Measurements from ENCODE around the gene FAAP20.

FAAP20 gene

DNA sequence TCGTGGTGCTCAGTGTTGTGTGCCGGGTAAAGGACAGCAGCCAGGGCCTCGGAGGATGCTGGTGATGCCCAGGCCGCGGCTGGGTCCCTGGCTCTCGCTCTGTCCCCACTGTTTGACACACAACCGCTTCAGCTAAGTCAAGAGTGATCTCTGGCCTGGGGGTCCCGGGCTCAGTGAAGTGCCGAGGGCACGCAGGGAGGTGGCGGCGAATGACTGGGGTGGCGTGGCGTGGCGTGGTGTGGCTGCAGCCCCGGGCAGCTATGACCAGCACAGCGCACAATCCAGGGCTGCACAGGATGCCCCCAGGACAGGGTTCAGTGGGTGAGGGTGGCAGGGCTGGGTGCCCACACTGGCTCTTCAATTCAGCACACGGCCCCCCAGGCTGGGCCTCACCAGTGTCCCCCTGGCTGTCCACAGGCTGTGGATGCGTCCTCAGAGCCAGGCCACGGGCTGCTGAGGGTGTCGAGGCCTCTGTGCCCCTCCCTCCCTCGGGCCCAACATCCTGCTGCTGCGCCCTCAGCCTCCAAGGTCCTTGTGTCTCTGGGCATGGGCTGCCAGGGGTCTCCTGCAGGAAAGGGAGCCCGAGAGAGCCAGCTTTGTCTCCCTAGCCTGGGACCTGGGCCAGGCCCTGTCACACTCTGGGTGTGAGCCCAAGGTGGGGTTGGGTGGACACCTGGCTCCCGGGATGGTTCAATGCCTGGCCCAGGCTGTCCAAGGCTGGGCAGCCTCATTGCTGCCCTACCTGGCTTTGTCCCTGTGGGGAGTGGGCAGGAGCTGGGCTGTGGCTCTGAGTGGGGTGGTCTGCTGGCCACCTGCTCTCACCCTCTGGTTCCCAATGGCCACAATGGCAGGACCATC, 21.6 kb upstream of the FAAP20 start (continued):
- TF ChIP-seq, protein P1, sequence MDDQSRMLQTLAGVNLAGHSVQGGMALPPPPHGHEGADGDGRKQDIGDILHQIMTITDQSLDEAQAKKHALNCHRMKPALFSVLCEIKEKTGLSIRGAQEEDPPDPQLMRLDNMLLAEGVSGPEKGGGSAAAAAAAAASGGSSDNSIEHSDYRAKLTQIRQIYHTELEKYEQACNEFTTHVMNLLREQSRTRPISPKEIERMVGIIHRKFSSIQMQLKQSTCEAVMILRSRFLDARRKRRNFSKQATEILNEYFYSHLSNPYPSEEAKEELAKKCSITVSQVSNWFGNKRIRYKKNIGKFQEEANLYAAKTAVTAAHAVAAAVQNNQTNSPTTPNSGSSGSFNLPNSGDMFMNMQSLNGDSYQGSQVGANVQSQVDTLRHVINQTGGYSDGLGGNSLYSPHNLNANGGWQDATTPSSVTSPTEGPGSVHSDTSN (CRISPR knock-in tag; IDR thresholded peaks at IDR 0.05) = no peak
- no peak for TF ChIP-seq ZNF214 (tag by site-specific recombination; IDR thresholded peaks at IDR 0.05; ENCODE audit: borderline replicate concordance)
- TF ChIP-seq, protein P2, sequence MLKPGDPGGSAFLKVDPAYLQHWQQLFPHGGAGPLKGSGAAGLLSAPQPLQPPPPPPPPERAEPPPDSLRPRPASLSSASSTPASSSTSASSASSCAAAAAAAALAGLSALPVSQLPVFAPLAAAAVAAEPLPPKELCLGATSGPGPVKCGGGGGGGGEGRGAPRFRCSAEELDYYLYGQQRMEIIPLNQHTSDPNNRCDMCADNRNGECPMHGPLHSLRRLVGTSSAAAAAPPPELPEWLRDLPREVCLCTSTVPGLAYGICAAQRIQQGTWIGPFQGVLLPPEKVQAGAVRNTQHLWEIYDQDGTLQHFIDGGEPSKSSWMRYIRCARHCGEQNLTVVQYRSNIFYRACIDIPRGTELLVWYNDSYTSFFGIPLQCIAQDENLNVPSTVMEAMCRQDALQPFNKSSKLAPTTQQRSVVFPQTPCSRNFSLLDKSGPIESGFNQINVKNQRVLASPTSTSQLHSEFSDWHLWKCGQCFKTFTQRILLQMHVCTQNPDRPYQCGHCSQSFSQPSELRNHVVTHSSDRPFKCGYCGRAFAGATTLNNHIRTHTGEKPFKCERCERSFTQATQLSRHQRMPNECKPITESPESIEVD (tag by site-specific recombination; IDR thresholded peaks at IDR 0.05) = no peak
- TF ChIP-seq ZNF23 (tag by site-specific recombination; IDR thresholded peaks at IDR 0.05; ENCODE audit: borderline replicate concordance) = no peak
- TF ChIP-seq ZNF302 (tag by site-specific recombination; IDR thresholded peaks at IDR 0.05; ENCODE audit: low read depth) = no peak
- no peak for TF ChIP-seq ZNF121 (tag by site-specific recombination; IDR thresholded peaks at IDR 0.05)
- no peak for TF ChIP-seq ZNF707 (tag by site-specific recombination; IDR thresholded peaks at IDR 0.05)

DNA sequence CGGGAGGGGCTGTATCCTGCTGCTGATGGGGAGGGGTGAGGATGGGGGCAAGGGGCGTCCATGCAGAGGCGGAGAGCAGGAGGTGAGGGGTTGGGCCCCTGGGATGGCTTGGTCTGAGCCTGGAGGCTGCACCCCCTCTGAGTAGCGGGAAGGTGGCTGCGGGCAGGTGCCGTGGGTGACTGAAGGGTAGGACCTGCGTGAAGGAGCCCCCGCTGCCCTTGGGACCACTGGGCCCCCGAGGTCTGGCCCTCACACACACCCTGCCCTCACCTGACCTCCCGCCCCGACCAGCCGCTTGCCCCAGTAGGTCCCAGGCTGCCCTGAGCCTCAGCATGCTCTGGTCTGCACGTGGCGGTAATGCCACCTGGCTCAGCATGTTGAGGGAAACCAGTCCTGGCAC, 20.8 kb upstream of the FAAP20 start:
- no peaks in the 10 kb centered on the region for H3K9me3 ChIP-seq (ENCODE audit: control insufficient read depth, insufficient read depth, low read depth, low read length)
- H3K27ac ChIP-seq (ENCODE audit: extremely low read depth, low read depth, low read length) = no peak overlapping the region
- no peak overlapping the region for H3K4me3 ChIP-seq (ENCODE audit: low read depth, low read length)
- H3K4me1 ChIP-seq (ENCODE audit: control insufficient read depth, insufficient read depth, low read length) = peaks cover 9% of the 10 kb centered on the region
- no peaks in the 10 kb centered on the region for H3K36me3 ChIP-seq (ENCODE audit: control insufficient read depth in 2 of 2, insufficient read depth in 1 of 2, low read length in 2 of 2)
- ChIA-PET CTCF (interaction anchor here (1.2 kb wide), 1 partner anchor 101 kb away, joined by 3 read pairs; no protein-coding TSS in a partner anchor), POLR2A (no interaction called here)
- TF ChIP-seq ZBTB48 (tag by site-specific recombination; IDR thresholded peaks at IDR 0.05) = no peak
- TF ChIP-seq ZNF837 (tag by site-specific recombination; IDR thresholded peaks at IDR 0.05) = no peak
- TF ChIP-seq ZNF514 (tag by site-specific recombination; IDR thresholded peaks at IDR 0.05) = no peak
- no peak for TF ChIP-seq ZNF175 (tag by site-specific recombination; IDR thresholded peaks at IDR 0.05)
- TF ChIP-seq ZNF114 (tag by site-specific recombination; IDR thresholded peaks at IDR 0.05) = no peak
- TF ChIP-seq ZNF658 (tag by site-specific recombination; IDR thresholded peaks at IDR 0.05) = no peak
- no peak for TF ChIP-seq ZIC2 (tag by site-specific recombination; IDR thresholded peaks at IDR 0.05)
- no peak for TF ChIP-seq ZNF549 (tag by site-specific recombination; IDR thresholded peaks at IDR 0.05)
- TF ChIP-seq ZNF473 (tag by site-specific recombination; IDR thresholded peaks at IDR 0.05) = no peak
- TF ChIP-seq ZNF146 (tag by site-specific recombination; IDR thresholded peaks at IDR 0.05) = no peak
- TF ChIP-seq, protein P3, sequence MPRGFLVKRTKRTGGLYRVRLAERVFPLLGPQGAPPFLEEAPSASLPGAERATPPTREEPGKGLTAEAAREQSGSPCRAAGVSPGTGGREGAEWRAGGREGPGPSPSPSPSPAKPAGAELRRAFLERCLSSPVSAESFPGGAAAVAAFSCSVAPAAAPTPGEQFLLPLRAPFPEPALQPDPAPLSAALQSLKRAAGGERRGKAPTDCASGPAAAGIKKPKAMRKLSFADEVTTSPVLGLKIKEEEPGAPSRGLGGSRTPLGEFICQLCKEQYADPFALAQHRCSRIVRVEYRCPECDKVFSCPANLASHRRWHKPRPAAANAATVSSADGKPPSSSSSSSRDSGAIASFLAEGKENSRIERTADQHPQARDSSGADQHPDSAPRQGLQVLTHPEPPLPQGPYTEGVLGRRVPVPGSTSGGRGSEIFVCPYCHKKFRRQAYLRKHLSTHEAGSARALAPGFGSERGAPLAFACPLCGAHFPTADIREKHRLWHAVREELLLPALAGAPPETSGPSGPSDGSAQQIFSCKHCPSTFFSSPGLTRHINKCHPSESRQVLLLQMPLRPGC (tag by site-specific recombination; IDR thresholded peaks at IDR 0.05) = no peak
- TF ChIP-seq, protein P4, sequence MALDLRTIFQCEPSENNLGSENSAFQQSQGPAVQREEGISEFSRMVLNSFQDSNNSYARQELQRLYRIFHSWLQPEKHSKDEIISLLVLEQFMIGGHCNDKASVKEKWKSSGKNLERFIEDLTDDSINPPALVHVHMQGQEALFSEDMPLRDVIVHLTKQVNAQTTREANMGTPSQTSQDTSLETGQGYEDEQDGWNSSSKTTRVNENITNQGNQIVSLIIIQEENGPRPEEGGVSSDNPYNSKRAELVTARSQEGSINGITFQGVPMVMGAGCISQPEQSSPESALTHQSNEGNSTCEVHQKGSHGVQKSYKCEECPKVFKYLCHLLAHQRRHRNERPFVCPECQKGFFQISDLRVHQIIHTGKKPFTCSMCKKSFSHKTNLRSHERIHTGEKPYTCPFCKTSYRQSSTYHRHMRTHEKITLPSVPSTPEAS (tag by site-specific recombination; IDR thresholded peaks at IDR 0.05) = no peak
- TF ChIP-seq EGR2 (tag by site-specific recombination; IDR thresholded peaks at IDR 0.05; ENCODE audit: low read depth) = no peak
- TF ChIP-seq, protein P5, sequence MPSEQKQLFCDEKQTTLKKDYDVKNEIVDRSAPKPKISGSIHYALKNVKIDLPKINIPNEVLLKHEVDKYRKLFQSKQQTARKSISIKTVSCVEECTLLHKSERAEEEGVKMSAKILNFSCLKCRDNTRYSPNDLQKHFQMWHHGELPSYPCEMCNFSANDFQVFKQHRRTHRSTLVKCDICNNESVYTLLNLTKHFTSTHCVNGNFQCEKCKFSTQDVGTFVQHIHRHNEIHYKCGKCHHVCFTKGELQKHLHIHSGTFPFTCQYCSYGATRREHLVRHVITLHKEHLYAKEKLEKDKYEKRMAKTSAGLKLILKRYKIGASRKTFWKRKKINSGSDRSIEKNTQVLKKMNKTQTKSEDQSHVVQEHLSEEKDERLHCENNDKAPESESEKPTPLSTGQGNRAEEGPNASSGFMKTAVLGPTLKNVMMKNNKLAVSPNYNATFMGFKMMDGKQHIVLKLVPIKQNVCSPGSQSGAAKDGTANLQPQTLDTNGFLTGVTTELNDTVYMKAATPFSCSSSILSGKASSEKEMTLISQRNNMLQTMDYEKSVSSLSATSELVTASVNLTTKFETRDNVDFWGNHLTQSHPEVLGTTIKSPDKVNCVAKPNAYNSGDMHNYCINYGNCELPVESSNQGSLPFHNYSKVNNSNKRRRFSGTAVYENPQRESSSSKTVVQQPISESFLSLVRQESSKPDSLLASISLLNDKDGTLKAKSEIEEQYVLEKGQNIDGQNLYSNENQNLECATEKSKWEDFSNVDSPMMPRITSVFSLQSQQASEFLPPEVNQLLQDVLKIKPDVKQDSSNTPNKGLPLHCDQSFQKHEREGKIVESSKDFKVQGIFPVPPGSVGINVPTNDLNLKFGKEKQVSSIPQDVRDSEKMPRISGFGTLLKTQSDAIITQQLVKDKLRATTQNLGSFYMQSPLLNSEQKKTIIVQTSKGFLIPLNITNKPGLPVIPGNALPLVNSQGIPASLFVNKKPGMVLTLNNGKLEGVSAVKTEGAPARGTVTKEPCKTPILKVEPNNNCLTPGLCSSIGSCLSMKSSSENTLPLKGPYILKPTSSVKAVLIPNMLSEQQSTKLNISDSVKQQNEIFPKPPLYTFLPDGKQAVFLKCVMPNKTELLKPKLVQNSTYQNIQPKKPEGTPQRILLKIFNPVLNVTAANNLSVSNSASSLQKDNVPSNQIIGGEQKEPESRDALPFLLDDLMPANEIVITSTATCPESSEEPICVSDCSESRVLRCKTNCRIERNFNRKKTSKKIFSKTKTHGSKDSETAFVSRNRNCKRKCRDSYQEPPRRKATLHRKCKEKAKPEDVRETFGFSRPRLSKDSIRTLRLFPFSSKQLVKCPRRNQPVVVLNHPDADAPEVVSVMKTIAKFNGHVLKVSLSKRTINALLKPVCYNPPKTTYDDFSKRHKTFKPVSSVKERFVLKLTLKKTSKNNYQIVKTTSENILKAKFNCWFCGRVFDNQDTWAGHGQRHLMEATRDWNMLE (tag by site-specific recombination; conservative IDR thresholded peaks at IDR 0.05; ENCODE audit: low read depth) = no peak
- no peak for TF ChIP-seq ZNF544 (tag by site-specific recombination; IDR thresholded peaks at IDR 0.05)
- no peak for TF ChIP-seq ZNF274 (IDR thresholded peaks at IDR 0.05; ENCODE audit: low read length)
- no peak for TF ChIP-seq ZNF274 (tag by site-specific recombination; IDR thresholded peaks at IDR 0.05; ENCODE audit: borderline replicate concordance)
- TF ChIP-seq, protein P6, sequence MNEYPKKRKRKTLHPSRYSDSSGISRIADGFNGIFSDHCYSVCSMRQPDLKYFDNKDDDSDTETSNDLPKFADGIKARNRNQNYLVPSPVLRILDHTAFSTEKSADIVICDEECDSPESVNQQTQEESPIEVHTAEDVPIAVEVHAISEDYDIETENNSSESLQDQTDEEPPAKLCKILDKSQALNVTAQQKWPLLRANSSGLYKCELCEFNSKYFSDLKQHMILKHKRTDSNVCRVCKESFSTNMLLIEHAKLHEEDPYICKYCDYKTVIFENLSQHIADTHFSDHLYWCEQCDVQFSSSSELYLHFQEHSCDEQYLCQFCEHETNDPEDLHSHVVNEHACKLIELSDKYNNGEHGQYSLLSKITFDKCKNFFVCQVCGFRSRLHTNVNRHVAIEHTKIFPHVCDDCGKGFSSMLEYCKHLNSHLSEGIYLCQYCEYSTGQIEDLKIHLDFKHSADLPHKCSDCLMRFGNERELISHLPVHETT (tag by site-specific recombination; IDR thresholded peaks at IDR 0.05) = no peak
